ENCODE measurements around the gene TSSK3. TPM values are rescaled to one million over a fixed set of nuclear protein-coding genes. Genes with fewer than 3 reads are reported as not detected.

Gene TSSK3
- total and polyA plus RNA-seq, 9 of the 15 experiments (the other 6 are each of a cell fraction or from before 2014, with no cell fraction given), result 0.27 to 2.8 (median 1.9) TPM

DNA sequence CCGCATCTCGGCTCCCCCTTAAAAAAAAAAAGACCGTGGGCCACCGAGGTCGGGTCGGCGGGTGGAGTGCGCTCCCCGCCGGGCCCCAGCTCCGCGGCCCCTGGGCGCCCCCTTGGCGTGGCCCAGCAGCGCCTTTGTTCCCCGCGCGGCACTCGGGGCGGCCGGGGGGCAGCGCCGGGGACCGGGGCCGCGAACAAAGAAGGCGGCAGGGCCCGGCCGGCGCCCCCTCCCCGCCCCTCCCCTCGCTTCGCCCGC is 26.9 kb upstream of the TSSK3 start:
- Histone ChIP-seq H3K4me2 (ENCODE audit: insufficient read depth, low read length) (peak overlapping the region; percentile 85; the same call in 1 of the 2 replicates), H2AFZ (ENCODE audit: low read depth, low read length) (peak overlapping the region; percentile 12; the same call in 1 of the 2 replicates), H3K27me3 (ENCODE audit: control insufficient read depth in 2 of 2, insufficient read depth in 2 of 2, low read length in 2 of 2) (no peaks in the 10 kb centered on the region), H3K27ac (ENCODE audit: extremely low read depth, low read depth, low read length) (peak overlapping the region; percentile 88), H3K79me2 (ENCODE audit: control insufficient read depth, insufficient read depth, low read length) (peaks cover 27% of the 10 kb centered on the region), H3K36me3 (ENCODE audit: control insufficient read depth, insufficient read depth, low read length) (peaks cover 45% of the 10 kb centered on the region), H4K20me1 (replicated peaks; ENCODE audit: control insufficient read depth, insufficient read depth, low read length) (peaks cover 17% of the 10 kb centered on the region; the same call in 1 of the 2 replicates), H3K9me3 (replicated peaks; ENCODE audit: control insufficient read depth, insufficient read depth, low read depth, low read length) (no peaks in the 10 kb centered on the region), H3K4me1 (replicated peaks in 1 of 2; ENCODE audit: control insufficient read depth in 2 of 2, insufficient read depth in 2 of 2, low read length in 2 of 2) (peaks cover 25 to 50% of the 10 kb centered on the region in 2 experiments), H3K9ac (ENCODE audit: insufficient read depth in 1 of 2, low read depth in 2 of 2, low read length in 2 of 2) (peak overlapping the region; percentile 81 to 97), H3K4me3 (peak overlapping the region; percentile 89), H3K9me1 (ENCODE audit: control insufficient read depth, insufficient read depth, low read length) (peaks cover 6% of the 10 kb centered on the region)
- WGBS (ENCODE audit: insufficient coverage, low coverage, missing lambda C conversion rate), result 0% methylated on average over 11 of the region's 34 CpGs
- intact Hi-C loops (cut with micrococcal nuclease), result loop anchor here (1.0 to 5.0 kb wide), 2 partner anchors 57 to 79 kb away; partner anchors contain the start of gene BSDC1
- DNase-seq (ENCODE audit: extremely low read depth in 1 of 4, low spot score in 3 of 4) (peak in 1 of 4 experiments; percentile 88), ATAC-seq (peak; percentile 11), FAIRE-seq (no peak)
- ChIA-PET POLR2A (interaction anchor here (0.6 to 5.9 kb wide), 27 partner anchors 12 to 516 kb away, joined by 3 to 59 read pairs (median 4); partner anchors contain the start of genes BSDC1, HDAC1, IQCC and TMEM39B), CTCF (ENCODE audit: low intra/inter-chr PET ratio) (interaction anchor here (0.6 kb wide), 1 partner anchor 69 kb away, joined by 4 read pairs; no protein-coding TSS in a partner anchor)
- in situ Hi-C loops (cut with MboI), result no loop called here
- no TSS peak for BruUV-seq (replicated peaks)
- TF ChIP-seq, protein P1, sequence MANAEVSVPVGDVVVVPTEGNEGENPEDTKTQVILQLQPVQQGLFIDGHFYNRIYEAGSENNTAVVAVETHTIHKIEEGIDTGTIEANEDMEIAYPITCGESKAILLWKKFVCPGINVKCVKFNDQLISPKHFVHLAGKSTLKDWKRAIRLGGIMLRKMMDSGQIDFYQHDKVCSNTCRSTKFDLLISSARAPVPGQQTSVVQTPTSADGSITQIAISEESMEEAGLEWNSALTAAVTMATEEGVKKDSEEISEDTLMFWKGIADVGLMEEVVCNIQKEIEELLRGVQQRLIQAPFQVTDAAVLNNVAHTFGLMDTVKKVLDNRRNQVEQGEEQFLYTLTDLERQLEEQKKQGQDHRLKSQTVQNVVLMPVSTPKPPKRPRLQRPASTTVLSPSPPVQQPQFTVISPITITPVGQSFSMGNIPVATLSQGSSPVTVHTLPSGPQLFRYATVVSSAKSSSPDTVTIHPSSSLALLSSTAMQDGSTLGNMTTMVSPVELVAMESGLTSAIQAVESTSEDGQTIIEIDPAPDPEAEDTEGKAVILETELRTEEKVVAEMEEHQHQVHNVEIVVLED (CRISPR knock-in tag; IDR thresholded peaks at IDR 0.05), result no peak
- TF ChIP-seq FOSL1 (tag; conservative IDR thresholded peaks at IDR 0.05), result peak; percentile 38; the same call in 1 of the 2 replicates
- TF ChIP-seq, protein P2, sequence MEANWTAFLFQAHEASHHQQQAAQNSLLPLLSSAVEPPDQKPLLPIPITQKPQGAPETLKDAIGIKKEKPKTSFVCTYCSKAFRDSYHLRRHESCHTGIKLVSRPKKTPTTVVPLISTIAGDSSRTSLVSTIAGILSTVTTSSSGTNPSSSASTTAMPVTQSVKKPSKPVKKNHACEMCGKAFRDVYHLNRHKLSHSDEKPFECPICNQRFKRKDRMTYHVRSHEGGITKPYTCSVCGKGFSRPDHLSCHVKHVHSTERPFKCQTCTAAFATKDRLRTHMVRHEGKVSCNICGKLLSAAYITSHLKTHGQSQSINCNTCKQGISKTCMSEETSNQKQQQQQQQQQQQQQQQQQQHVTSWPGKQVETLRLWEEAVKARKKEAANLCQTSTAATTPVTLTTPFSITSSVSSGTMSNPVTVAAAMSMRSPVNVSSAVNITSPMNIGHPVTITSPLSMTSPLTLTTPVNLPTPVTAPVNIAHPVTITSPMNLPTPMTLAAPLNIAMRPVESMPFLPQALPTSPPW (CRISPR knock-in tag; IDR thresholded peaks at IDR 0.05), result 0 out of 2 replicates have a peak, but pooled peaks have one; percentile 44
- TF ChIP-seq PHF21A (IDR thresholded peaks at IDR 0.05; ENCODE audit: borderline replicate concordance, low read depth), result no peak
- TF ChIP-seq, protein P3, sequence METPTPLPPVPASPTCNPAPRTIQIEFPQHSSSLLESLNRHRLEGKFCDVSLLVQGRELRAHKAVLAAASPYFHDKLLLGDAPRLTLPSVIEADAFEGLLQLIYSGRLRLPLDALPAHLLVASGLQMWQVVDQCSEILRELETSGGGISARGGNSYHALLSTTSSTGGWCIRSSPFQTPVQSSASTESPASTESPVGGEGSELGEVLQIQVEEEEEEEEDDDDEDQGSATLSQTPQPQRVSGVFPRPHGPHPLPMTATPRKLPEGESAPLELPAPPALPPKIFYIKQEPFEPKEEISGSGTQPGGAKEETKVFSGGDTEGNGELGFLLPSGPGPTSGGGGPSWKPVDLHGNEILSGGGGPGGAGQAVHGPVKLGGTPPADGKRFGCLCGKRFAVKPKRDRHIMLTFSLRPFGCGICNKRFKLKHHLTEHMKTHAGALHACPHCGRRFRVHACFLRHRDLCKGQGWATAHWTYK (CRISPR knock-in tag; IDR thresholded peaks at IDR 0.05), result no peak
- peak; percentile 20; the same call in 1 of the 2 replicates for TF ChIP-seq NR3C1 (CRISPR knock-in tag; IDR thresholded peaks at IDR 0.05)
- peak; percentile 10 for TF ChIP-seq CHD1 (IDR thresholded peaks at IDR 0.05; ENCODE audit: low read length)
- TF ChIP-seq TBL1XR1 (IDR thresholded peaks at IDR 0.05; ENCODE audit: low read length in 2 of 2), result 0 out of 4 replicates have a peak, but pooled peaks of 1 of the 2 experiments have one; percentile 8
- 0 out of 2 replicates have a peak, but pooled peaks have one; percentile 9 for TF ChIP-seq GABPA (tag; conservative IDR thresholded peaks at IDR 0.05; ENCODE audit: low read depth)
- no peak for TF ChIP-seq IRF2 (CRISPR knock-in tag; IDR thresholded peaks at IDR 0.05)
- peak; percentile 2 for TF ChIP-seq PRPF4 (IDR thresholded peaks at IDR 0.05; ENCODE audit: insufficient read depth, low read depth, low read length, poor library complexity, severe bottlenecking)
- TF ChIP-seq, protein P4, sequence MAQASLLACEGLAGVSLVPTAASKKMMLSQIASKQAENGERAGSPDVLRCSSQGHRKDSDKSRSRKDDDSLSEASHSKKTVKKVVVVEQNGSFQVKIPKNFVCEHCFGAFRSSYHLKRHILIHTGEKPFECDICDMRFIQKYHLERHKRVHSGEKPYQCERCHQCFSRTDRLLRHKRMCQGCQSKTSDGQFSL (CRISPR knock-in tag; IDR thresholded peaks at IDR 0.05), result no peak
- TF ChIP-seq, protein P4 (tag; IDR thresholded peaks at IDR 0.05), result peak in 1 of 2 experiments; percentile 42; a peak in 1 of 4 replicates
- peak; percentile 11 for TF ChIP-seq PCBP2 (IDR thresholded peaks at IDR 0.05; ENCODE audit: low read depth, low read length, poor library complexity, severe bottlenecking)
